ELF-1 (cell line): ENCODE data around the gene NEDD8.
A peak's percentile ranks its signal among the peaks of the same experiment; 100 is the strongest.

ENCODE experiments used
- DNase-seq: peaks from one replicate; pipeline ENCODE4 v3.0.0-alpha.2; 2016; ENCODE audit warnings: low read depth, low spot score

NEDD8 gene

GRCh38 chr14:24263848-24264247 is 31.7 kb upstream of the NEDD8 start:
- no peak for DNase-seq

GRCh38 chr14:24262821-24263733 is 30.9 kb upstream of the NEDD8 start, which contains the start of gene TGM1:
TGM1 (minus strand) TSS chr14:24263177; CDS start chr14:24262352, 825 bp downstream.
- peak; percentile 92 for DNase-seq

GRCh38 chr14:24261969-24262327 is 29.8 kb upstream of the NEDD8 start:
- no peak for DNase-seq

GRCh38 chr14:24261256-24261968 is 29.2 kb upstream of the NEDD8 start:
- DNase-seq, result no peak

- DNase-seq, result no peak
These were observed 28.6 kb upstream of the NEDD8 start for GRCh38 chr14:24260780-24261157.

- no peak for DNase-seq
These were observed 28.0 kb upstream of the NEDD8 start for GRCh38 chr14:24260026-24260779.

- DNase-seq, result no peak
These were observed 27.3 kb upstream of the NEDD8 start for GRCh38 chr14:24259282-24260025.

- DNase-seq, result no peak
These were observed 26.5 kb upstream of the NEDD8 start for GRCh38 chr14:24258548-24259265.

GRCh38 chr14:24258119-24258518 is 26.0 kb upstream of the NEDD8 start:
- no peak for DNase-seq

- no peak for DNase-seq
These were observed 24.8 kb upstream of the NEDD8 start for GRCh38 chr14:24256960-24257359.

- DNase-seq, result no peak
These were observed 24.0 kb upstream of the NEDD8 start for GRCh38 chr14:24255931-24256711.

- no peak for DNase-seq
These were observed 23.3 kb upstream of the NEDD8 start for GRCh38 chr14:24255438-24255837.

- no peak for DNase-seq
These were observed 22.6 kb upstream of the NEDD8 start for GRCh38 chr14:24254630-24255392.

GRCh38 chr14:24253936-24254335 is 21.8 kb upstream of the NEDD8 start:
- DNase-seq, result no peak

- DNase-seq, result no peak
These were observed 20.3 kb upstream of the NEDD8 start for GRCh38 chr14:24252289-24253124.

GRCh38 chr14:24251880-24252288 is 19.7 kb upstream of the NEDD8 start:
- DNase-seq, result no peak

- no peak for DNase-seq
These were observed 18.2 kb upstream of the NEDD8 start for GRCh38 chr14:24250354-24250753.
